Upper lobe of left lung (tissue), 4 donors: ENCODE data around the gene FARP1.

Source experiments
- CTCF ChIP-seq, 6 experiments: fragments of 450-650 bp in 4 of 6; fragments of 200-600 bp in 2 of 6; sonication (generic) in 2 of 6; IDR thresholded peaks; one replicate each; pipeline ENCODE4 v1.5.1; 2016 to 2019; ENCODE audit warnings: antibody characterized with exemption in 6 of 6
- POLR2AphosphoS5 ChIP-seq, 2 donors: sonication (generic); formaldehyde crosslinking; IDR thresholded peaks; one replicate each; pipeline ENCODE4 v1.5.1; 2017; ENCODE audit warnings: antibody characterized with exemption in 2 of 2

GRCh38 chr13:98447881-98448641 is 305.2 kb downstream of the FARP1 start:
- TF ChIP-seq CTCF (IDR thresholded peaks at IDR 0.05) (peak in 5 of 6 experiments; percentile 16 to 25 (median 24)), POLR2AphosphoS5 (IDR thresholded peaks at IDR 0.05) (no peak)
